ENCODE results near the gene RNF10.

- TF ChIP-seq CTCF (IDR thresholded peaks at IDR 0.05) (no peak), EP300 (IDR thresholded peaks at IDR 0.05) (no peak), POLR2A (IDR thresholded peaks at IDR 0.05) (no peak), POLR2AphosphoS5 (IDR thresholded peaks at IDR 0.05) (no peak)
Observed at GRCh38 chr12:120588371-120588770, 54.2 kb downstream of the RNF10 start.

Data from stomach (tissue), 4 donors.